ENCODE measurements around the gene PSMA5. TPM values are rescaled to one million over a fixed set of nuclear protein-coding genes. Genes with fewer than 3 reads are reported as not detected.
"Not testable (repeated sequence)": the region's sequence is repeated elsewhere in the genome, so short reads cannot be mapped to it uniquely, and the experiment has no call there.

PSMA5 gene
- total RNA-seq, 2 experiments from 2014 or later: 247 to 252 TPM

DNA sequence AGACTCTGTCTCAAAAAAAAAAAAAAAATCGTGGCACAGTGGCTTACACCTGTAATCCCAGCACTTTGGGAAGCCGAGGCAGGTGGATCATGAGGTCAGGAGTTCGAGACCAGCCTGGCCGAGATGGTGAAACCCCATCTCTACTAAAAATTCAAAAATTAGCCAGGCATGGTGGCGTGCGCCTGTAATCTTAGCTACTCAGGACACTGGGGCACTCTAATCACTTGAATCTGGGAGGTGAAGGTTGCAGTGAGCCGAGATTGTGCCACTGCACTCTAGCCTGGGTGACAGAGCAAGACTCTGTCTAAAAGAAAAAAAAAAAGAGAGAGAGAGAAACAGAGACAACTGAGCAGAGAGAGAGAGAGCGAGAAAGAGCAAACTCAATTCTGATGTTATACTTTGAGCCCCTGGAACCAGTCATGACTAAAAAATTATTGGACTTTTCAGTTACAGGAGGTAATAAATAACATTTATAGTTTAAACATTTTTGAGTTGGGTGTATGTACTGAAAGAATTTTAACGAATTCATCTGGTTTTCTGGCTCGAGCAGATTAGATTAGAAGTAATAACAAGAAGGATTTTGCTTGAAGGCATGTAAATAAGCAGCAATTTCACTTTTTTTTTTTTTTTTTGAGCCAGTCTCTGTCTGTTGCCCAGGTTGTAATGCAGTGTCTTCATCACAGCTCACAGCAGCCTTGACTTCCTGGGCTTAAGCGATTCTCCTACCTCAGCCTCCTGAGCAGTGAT is 19.9 kb upstream of the PSMA5 start:
- H3K27ac Mint-ChIP-seq, H3K4me1 Mint-ChIP-seq, H3K36me3 Mint-ChIP-seq, H3K4me3 Mint-ChIP-seq, DNase-seq, H3K9me3 Mint-ChIP-seq: not testable (repeated sequence)
- H3K27me3 Mint-ChIP-seq: peaks cover 28% of the 10 kb centered on the region

DNA sequence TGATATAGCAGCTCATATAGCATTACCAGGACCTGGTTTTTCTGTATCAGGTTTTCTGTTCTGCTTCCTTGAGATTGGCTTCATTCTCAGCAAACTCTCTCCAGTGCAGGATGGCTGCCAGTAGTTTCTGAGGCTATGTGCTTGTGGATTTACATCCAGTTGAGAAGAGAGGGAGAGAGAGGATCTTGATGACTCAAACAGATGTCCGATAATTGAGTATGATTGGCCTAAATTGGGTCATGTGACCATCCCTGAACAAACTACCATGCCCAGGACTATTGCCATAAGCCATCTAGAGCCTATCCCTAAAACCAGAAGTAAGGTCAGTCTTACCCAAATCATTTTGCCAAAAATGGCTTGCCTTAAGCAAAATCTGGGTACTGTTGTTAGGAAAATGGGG is 18.1 kb upstream of the PSMA5 start:
- Mint-ChIP-seq H3K9me3 (no peaks in the 10 kb centered on the region), H3K4me3 (no peak overlapping the region), H3K4me1 (no peaks in the 10 kb centered on the region), H3K36me3 (no peaks in the 10 kb centered on the region), H3K27ac (no peak overlapping the region), H3K27me3 (peaks cover 20% of the 10 kb centered on the region)
- no peak for DNase-seq

DNA sequence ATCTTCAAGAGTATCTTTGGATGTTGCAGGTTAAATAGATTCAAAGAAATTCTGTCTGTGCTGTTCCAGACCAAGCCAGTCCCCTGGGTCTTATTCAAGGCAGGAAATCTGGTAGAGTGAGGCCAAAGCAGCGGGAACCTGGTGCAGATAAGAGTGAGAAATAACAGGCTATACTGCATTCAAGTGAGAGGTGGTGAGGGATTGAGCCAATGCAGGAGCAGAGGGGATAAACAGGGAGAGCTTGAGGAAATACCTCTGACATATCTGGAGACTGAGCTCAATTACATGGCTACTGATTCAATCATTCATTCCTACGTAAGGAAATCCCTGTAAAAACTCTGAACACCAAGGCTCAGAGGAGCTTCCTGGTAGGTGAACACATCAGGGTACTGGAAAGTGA is 17.2 kb upstream of the PSMA5 start:
- Mint-ChIP-seq H3K9me3 (no peaks in the 10 kb centered on the region), H3K36me3 (no peaks in the 10 kb centered on the region), H3K27ac (no peak overlapping the region), H3K4me3 (no peak overlapping the region), H3K4me1 (no peaks in the 10 kb centered on the region), H3K27me3 (peaks cover 20% of the 10 kb centered on the region)
- no peak for DNase-seq

DNA sequence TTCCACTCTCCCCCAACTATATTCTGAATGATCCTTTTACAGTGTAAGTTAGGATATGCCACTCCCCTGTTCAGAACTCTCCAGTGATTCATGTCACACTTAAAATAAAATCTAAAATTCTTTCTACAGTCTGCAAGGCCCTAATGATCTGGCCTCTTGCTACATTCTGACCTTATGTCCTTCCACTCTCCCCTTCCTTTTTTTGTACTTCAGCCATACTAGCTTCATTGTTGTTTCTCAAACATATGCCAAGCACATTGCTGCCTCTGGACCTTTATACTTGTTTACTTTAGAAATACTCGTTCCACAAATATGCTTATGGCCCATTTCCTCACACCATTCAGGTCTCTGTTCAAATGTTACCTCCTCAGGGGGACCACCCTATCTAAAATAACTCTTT is 14.8 kb upstream of the PSMA5 start:
- DNase-seq: no peak
- no peak overlapping the region for H3K4me3 Mint-ChIP-seq
- no peak overlapping the region for H3K27ac Mint-ChIP-seq
- no peaks in the 10 kb centered on the region for H3K36me3 Mint-ChIP-seq
- no peaks in the 10 kb centered on the region for H3K9me3 Mint-ChIP-seq
- H3K27me3 Mint-ChIP-seq: peaks cover 10% of the 10 kb centered on the region
- H3K4me1 Mint-ChIP-seq: no peaks in the 10 kb centered on the region

DNA sequence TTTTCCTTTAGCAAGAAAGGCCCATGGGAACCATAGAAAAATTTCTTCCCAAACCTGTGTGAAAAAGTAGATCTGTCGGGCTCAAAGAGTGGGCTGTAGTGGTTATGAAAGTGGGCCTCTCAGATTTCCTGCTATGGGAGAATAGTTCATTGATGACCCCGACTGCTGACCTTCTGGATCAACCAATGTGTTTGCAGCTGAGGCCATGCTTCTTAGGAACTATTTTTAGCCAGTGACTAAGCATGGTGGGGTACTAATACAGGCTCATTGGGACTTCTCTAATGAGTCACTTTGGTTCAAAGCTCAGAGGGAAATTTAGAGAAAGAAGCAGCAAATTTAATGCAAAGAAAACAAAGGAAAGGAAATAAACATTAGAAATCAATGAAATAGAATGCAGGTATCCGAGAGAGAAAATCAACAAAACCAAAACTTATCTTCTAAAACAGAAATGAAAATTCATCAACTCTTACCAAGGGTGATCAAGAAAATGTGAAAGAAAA is 12.6 kb upstream of the PSMA5 start:
- Mint-ChIP-seq H3K9me3 (peaks cover 2% of the 10 kb centered on the region), H3K27ac (no peak overlapping the region), H3K4me3 (no peak overlapping the region), H3K36me3 (no peaks in the 10 kb centered on the region), H3K27me3 (no peaks in the 10 kb centered on the region), H3K4me1 (no peaks in the 10 kb centered on the region)
- DNase-seq: no peak

DNA sequence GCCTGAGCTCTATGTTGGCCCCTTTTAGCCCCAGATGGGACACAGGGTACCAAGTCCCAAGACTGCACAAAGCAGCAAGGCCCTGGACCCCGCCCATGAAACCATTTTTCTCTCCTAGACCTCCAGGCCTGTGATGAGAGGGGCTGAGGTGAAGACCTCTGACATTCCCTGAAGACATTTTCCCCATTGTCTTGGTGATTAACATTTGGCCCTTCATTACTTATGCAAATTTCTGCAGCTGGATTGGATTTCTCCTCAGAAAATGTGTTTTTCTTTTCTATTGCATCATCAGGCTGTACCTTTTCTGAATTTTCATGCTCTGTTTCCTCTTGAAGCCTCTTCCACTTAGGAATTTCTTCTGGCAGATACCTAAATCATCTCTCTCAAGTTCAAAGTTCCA is 8.2 kb upstream of the PSMA5 start:
- Mint-ChIP-seq H3K36me3 (no peaks in the 10 kb centered on the region), H3K4me3 (no peak overlapping the region), H3K27ac (no peak overlapping the region)

DNA sequence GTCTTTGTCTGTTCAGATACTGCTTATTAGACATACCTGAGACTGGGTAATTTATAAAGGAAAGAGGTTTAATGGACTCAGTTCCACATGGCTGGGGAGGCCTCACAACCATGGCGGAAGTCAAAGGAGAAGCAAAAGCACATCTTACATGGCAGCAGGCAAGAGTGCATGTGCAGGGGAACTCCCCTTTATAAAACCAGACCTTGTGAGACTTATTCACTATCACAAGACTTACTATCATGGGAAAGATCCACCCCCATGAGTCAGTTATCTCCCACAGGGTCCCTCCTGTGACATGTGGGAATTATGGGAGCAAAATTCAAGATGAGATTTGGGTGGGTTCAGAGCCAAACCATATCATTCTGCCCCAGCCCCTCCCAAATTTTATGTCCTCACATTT is 7.1 kb upstream of the PSMA5 start:
- no peaks in the 10 kb centered on the region for H3K4me1 Mint-ChIP-seq
- H3K9me3 Mint-ChIP-seq: peaks cover 2% of the 10 kb centered on the region

More for the DNA sequence above, 8.2 kb upstream of the PSMA5 start:
- peaks cover 2% of the 10 kb centered on the region for H3K9me3 Mint-ChIP-seq
- no peak for DNase-seq
- no peaks in the 10 kb centered on the region for H3K4me1 Mint-ChIP-seq
- H3K27me3 Mint-ChIP-seq: no peaks in the 10 kb centered on the region

DNA sequence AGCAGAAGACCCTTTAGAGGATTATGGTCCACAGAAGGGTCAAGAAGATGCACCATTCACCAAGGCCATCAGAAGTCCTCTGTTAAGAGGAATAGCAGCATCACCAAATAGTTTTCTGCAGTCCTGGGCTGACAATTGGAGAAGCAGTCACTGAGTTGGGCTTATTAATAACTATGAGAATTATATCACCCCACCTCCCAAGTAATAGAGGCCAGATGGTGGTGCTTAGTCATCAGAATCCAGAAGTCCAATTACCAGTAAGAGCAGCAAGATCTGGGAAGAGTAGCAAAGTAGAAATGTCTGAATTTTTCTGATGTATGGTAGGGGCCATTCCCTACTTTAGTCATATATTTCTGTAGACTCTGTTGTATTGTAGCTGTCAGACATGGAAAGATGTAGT is 6.1 kb upstream of the PSMA5 start:
- H3K4me3 Mint-ChIP-seq: no peak overlapping the region
- no peaks in the 10 kb centered on the region for H3K36me3 Mint-ChIP-seq
- no peaks in the 10 kb centered on the region for H3K27me3 Mint-ChIP-seq
- DNase-seq: no peak
- no peak overlapping the region for H3K27ac Mint-ChIP-seq
- peaks cover 5% of the 10 kb centered on the region for H3K4me1 Mint-ChIP-seq
- H3K9me3 Mint-ChIP-seq: peaks cover 2% of the 10 kb centered on the region

More for the DNA sequence above, 7.1 kb upstream of the PSMA5 start:
- no peak overlapping the region for H3K4me3 Mint-ChIP-seq
- H3K27ac Mint-ChIP-seq: no peak overlapping the region
- H3K27me3 Mint-ChIP-seq: no peaks in the 10 kb centered on the region
- H3K36me3 Mint-ChIP-seq: no peaks in the 10 kb centered on the region
- DNase-seq: no peak

DNA sequence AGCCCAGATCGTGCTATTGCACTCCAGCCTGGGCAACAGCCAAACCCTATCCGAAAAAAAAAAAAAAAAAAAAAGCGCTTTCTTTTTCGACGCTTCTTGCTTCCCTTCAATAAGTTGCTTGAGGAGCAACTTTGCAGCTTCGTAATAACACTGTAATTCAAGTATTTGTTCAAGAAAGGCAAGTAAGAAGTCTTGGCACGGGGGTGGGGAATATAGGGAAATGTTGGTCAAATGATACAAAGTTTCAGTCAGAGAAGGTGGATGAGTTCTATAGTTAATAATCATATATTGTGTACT is 871 bp upstream of the PSMA5 start:
- no peaks in the 10 kb centered on the region for H3K9me3 Mint-ChIP-seq

DNA sequence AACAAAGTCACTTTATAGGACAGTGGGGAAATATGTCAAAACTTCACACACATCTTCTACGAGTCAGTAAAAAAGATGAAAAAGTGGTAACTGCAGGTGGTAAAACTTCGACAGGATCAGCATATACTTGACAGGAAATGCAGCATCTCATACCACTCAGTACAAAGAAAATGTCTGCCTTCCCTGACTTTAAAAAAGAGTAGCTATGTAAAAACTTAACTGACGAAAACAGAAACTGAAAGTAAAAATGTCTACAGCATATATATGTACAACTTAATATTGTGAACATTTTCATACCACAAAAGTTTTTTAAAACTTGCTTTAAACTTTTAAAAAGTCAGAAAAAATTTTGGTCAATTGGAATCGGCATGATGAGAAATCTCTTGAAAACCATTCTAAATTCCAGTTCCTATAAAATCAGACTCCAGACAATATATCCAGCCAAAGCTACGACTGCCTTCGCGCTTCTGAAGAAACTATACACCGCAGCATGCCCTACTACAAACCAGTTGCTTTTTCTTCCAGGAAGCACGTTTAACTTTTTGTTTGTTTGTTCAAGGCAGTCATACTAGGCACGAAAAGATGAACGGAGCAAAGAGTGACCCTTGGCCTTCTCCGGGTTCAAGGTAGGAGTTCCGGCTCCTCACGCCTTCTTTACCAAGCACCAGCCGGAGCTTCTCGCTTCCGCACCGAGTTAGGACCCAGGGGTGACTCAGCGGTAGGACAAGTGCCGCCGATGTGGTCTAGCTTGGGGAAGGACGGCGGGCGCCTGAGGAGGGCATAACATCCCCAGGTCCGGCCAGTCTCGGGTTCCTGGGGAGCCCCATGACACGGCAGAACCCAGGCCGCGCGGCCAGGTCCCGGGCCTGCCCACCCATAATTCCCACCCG is 612 bp downstream of the PSMA5 start:
- H3K27me3 Mint-ChIP-seq: no peaks in the 10 kb centered on the region
- peak overlapping the region; percentile 94 for H3K27ac Mint-ChIP-seq
- H3K9me3 Mint-ChIP-seq: no peaks in the 10 kb centered on the region
- peak overlapping the region; percentile 85 for H3K4me3 Mint-ChIP-seq
- peaks cover 27% of the 10 kb centered on the region for H3K36me3 Mint-ChIP-seq
- H3K4me1 Mint-ChIP-seq: peaks cover 28% of the 10 kb centered on the region
- peak; percentile 69 for DNase-seq

More for the DNA sequence above, 871 bp upstream of the PSMA5 start:
- Mint-ChIP-seq H3K27ac (peak overlapping the region; percentile 94), H3K36me3 (peaks cover 24% of the 10 kb centered on the region), H3K27me3 (no peaks in the 10 kb centered on the region), H3K4me1 (peaks cover 24% of the 10 kb centered on the region), H3K4me3 (peak overlapping the region; percentile 85)
- DNase-seq: no peak

DNA sequence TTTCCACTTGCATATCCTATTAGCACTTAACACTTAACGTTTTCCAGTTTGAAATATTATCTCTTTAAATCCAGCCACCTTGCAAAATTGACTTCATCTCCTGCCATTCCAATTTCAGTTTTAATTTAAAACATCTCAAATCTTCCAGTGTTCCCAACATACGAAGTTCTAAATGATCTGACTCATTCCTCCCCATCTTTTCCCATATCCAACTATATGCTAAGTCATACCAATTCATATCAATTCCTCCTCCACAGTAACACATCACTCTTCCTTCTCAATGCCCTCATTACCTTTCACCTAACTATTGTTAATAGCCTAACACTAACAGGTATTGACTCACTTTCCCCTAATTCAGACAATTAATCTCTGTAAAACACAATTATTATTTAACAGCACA is 2.8 kb downstream of the PSMA5 start:
- Mint-ChIP-seq H3K36me3 (peaks cover 28% of the 10 kb centered on the region), H3K9me3 (no peaks in the 10 kb centered on the region), H3K4me1 (peaks cover 30% of the 10 kb centered on the region)

DNA sequence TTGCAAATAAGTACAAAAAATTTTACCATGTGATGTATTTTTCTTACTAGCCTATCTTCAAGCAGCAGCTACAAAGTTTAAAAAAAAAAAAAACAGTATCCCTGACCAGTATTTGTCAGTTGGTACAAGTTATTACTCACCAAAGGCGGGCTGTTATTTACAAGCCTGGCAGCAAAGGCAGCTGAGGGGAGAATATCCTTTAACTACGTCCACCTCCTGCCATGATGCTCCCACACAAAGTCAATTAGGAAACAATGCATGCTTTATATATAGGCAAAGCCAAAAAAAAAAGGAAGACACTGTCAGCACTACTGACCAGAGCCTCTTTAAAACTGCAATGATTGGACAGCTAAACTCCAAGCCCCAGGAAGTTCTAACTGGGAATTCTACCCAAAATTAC is 13.7 kb downstream of the PSMA5 start:
- Mint-ChIP-seq H3K4me1 (peaks cover 21% of the 10 kb centered on the region), H3K9me3 (no peaks in the 10 kb centered on the region), H3K36me3 (peaks cover 45% of the 10 kb centered on the region), H3K27ac (no peak overlapping the region), H3K27me3 (no peaks in the 10 kb centered on the region), H3K4me3 (no peak overlapping the region)
- no peak for DNase-seq

More for the DNA sequence above, 2.8 kb downstream of the PSMA5 start:
- peak overlapping the region; percentile 85 for H3K4me3 Mint-ChIP-seq
- H3K27ac Mint-ChIP-seq: peak overlapping the region; percentile 94
- H3K27me3 Mint-ChIP-seq: no peaks in the 10 kb centered on the region
- no peak for DNase-seq

DNA sequence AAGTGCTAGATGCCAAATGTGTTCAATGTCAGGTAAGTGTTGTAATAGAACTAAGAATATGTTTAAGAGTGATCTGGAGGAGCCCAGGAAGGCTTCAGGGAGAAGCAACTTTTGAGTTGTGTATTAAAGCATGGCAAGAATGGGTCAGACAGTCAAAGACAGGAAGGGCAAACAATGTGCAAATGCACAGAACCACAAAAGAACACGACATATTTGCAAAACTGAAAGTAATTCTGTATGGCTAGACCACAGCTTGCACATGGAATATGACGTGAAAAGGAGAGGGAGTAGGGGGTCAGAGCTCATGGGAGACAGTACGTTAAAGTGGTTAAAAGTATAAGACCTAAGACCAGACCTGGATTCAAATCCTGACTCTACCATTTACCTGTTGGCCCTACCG is 21.4 kb downstream of the PSMA5 start:
- Mint-ChIP-seq H3K27ac (peak overlapping the region; percentile 72), H3K4me3 (no peak overlapping the region), H3K36me3 (peaks cover 39% of the 10 kb centered on the region)

DNA sequence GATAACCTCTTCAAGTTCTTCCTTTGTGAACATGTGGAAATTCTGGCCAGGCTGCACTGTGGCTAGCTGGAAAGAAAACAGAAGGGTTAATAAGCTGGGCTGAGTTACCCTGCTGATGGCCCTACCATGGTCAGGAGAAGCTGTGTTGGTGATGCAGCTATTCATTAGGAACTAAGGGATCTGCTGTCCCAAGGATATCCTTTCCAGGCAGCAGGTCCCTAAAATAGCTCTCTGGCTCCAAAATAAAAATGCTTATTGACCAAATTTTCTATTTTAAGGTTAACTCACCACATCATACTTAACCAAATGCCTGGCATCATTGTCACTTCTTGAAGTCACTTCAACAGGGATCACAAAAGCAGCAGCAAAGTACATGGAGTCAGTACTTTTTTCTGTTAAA is 24.2 kb downstream of the PSMA5 start:
- Mint-ChIP-seq H3K9me3 (no peaks in the 10 kb centered on the region), H3K36me3 (peaks cover 23% of the 10 kb centered on the region), H3K27me3 (peaks cover 2% of the 10 kb centered on the region), H3K4me1 (peaks cover 32% of the 10 kb centered on the region), H3K27ac (no peak overlapping the region), H3K4me3 (no peak overlapping the region)
- no peak for DNase-seq

More for the DNA sequence above, 21.4 kb downstream of the PSMA5 start:
- no peak for DNase-seq
- Mint-ChIP-seq H3K27me3 (no peaks in the 10 kb centered on the region), H3K9me3 (no peaks in the 10 kb centered on the region), H3K4me1 (peaks cover 21% of the 10 kb centered on the region)

DNA sequence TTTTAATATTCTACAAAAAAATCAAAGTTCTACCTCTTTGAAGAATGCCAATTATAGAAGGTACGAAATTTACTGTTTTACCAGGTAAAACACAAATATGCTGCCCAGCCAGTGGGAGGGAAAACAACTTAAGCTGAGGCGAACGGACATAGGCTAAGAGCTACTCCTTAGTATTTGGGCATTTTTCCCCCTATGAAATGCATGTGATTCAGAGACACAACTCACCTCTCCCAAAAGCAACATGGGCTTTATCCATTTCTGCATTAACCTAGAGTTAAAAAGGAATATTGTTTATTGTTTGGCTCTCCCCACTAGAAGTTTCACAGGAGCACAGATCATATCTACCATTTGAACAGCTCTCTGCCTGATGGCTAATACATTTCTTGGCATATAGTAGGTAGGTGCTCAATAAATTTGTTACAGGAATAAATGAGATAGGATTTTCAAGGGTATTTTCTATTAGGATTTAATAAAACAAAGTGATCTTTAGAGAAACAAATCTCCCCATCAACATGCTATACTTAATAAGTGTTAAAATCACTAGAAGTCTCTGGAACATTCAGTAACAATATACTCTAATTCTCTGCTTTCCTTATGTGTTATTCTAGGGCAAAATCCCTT is 26.1 kb downstream of the PSMA5 start:
- peaks cover 25% of the 10 kb centered on the region for H3K4me1 Mint-ChIP-seq
- peaks cover 21% of the 10 kb centered on the region for H3K27me3 Mint-ChIP-seq
- DNase-seq: no peak
- H3K27ac Mint-ChIP-seq: peak overlapping the region; percentile 8
- peaks cover 9% of the 10 kb centered on the region for H3K36me3 Mint-ChIP-seq
- no peaks in the 10 kb centered on the region for H3K9me3 Mint-ChIP-seq
- no peak overlapping the region for H3K4me3 Mint-ChIP-seq
